GF-D8 (cell line): ENCODE data around the gene PIGO.

Experiments used
- DNase-seq: peaks from one replicate; lab custom pipeline; 2025; lab: John Stamatoyannopoulos, UW

PIGO gene

DNA sequence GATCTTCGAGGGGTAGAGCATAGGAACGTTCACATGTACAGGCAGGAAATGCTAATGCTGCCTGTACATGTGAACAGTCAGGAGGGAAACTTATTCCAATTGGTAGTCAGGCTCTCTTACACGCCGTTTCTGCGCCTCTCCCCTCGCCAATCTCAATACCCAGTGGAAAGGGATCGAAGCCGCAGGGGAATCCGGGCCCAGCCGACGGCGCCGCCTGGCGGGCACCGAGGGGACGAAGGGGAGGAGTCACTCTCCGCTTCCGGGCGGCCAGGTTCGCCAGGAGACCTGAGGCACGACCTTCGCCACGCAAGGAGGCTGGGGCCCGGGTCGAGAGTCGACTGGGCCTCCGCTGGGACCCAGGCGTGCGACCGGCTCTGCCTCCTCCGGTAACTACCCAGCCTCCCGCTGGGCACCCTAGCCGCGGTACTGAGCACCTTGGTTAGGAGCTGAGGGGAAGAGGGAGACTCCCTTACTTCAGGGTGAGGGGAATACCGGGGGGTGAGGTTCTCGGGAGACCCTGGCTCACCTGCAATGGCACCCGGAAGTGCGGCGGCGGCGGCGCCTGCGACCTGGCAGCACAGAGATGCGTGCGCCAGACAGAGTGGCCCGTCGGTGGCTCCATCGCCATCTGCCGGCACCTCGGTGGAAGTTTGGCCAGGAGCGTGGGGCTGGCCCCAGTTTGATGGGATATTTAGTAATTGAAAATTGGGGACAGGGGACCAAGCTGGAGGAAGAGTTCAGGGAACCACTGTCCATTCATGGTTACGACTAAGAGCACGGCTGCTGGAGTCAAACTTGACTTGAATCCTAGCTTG is at the start of gene PIGO:
TSS of gene PIGO (minus strand) at position 557 of the 815 bp plus-strand sequence. CDS start 1,026 bp downstream, outside the sequence.
- peak; percentile 62 for DNase-seq

- DNase-seq = no peak
Measured at GRCh38 chr9:35142037-35142436, 45.6 kb upstream of the PIGO start.

- no peak for DNase-seq
Measured at GRCh38 chr9:35140093-35140492, 43.7 kb upstream of the PIGO start.

DNA sequence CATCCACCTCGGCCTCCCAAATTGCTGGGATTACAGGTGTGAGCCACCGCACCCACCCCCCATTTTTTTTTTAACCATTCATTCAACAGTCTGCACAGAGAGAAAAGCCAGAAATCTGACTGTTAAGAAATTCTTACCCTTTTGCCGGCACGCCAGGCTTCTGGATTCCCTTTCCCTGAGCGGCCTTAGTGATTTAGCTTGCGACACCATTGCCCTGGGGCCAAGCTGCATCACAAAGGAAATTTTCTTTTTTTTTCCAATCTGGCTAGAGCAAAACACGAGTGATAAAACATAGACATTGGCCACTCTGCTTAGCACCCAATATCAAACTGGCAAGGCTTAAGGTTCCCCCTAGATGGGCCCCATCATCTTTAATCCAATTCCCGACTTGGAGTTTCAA is 40.5 kb upstream of the PIGO start:
- no peak for DNase-seq

DNA sequence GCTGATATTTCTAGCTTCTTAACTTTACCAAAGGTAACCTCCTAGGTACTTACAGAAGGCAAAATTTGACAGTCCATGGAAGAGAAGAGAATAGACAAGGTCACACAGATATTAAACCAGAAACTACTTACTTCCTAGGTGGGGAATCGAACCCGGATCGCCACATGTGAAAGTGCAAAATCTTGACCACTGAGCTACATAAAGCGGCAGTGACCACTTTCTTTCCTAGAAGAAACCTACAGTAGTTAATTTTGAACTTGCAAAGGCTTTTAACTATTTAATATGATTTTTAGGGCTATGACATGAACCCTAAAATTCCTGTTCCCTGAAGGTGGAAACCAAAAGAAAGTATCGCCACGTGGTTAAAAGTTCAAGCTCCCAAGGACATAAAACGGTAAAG is 39.6 kb upstream of the PIGO start:
- no peak for DNase-seq

GRCh38 chr9:35134920-35135319 is 38.5 kb upstream of the PIGO start:
- no peak for DNase-seq

GRCh38 chr9:35116898-35117551 is 20.6 kb upstream of the PIGO start:
- DNase-seq = peak; percentile 63

GRCh38 chr9:35116539-35116897 is 20.1 kb upstream of the PIGO start:
- no peak for DNase-seq

GRCh38 chr9:35115680-35116538 is 19.5 kb upstream of the PIGO start, which contains the start of gene ATOSB:
TSS of gene ATOSB (minus strand) at chr9:35115862. CDS start at chr9:35108274, 7,588 bp downstream.
- peak; percentile 89 for DNase-seq

GRCh38 chr9:35114840-35115628 is 18.6 kb upstream of the PIGO start:
- DNase-seq = peak; percentile 78

- DNase-seq = peak; percentile 58
Measured at GRCh38 chr9:35114113-35114839, 17.9 kb upstream of the PIGO start.

GRCh38 chr9:35112257-35113020 is 16.0 kb upstream of the PIGO start:
- no peak for DNase-seq

DNA sequence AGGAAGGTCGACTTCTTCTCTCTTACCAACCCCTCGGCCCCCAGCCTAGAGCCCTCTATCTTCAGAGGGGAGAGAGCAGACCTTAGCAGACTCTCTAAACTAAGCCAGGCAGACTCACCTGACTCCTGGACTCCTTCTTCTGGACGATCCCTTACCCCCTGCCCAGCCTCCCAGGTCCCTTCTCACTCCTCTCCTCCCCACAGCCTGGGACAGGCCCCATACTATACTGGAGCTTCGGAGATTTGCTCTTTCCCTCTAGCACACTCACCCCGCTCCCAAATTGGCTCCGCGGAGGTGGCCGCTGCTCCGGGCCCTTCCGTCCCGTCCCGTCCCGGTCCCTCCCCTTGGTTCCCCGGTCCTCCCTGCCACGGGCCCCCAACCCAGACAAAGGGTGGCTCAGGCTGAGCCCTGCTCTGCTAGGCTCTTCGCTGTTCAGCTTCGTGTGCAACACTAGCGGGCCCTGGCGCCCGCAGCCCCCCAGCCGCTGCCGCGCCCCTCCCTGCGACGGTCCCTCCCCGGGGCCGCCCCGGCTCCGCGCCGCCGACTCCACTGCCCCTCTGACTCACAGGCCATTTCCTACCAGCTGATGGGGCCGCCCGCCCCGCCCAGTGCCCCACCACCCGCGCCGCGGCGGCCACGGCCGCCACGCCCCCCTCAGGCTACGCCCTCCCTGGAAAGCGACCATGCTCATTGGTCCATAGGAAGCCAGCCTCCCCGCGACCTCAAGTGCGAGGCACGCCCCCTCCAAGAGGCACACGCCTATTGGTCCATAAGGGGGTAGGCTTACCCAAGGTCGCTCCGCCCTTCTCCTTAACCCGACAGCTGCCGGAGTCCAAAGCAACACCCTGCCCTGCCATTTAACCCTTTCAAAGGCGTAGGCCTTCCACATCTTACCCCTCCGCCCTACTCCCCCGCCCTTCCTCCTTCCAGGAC is 14.9 kb upstream of the PIGO start:
- peak; percentile 87 for DNase-seq

GRCh38 chr9:35110327-35110761 is 14.0 kb upstream of the PIGO start:
- DNase-seq = no peak

GRCh38 chr9:35108946-35109575 is 12.7 kb upstream of the PIGO start:
- peak; percentile 78 for DNase-seq

GRCh38 chr9:35108461-35108860 is 12.1 kb upstream of the PIGO start:
- no peak for DNase-seq

DNA sequence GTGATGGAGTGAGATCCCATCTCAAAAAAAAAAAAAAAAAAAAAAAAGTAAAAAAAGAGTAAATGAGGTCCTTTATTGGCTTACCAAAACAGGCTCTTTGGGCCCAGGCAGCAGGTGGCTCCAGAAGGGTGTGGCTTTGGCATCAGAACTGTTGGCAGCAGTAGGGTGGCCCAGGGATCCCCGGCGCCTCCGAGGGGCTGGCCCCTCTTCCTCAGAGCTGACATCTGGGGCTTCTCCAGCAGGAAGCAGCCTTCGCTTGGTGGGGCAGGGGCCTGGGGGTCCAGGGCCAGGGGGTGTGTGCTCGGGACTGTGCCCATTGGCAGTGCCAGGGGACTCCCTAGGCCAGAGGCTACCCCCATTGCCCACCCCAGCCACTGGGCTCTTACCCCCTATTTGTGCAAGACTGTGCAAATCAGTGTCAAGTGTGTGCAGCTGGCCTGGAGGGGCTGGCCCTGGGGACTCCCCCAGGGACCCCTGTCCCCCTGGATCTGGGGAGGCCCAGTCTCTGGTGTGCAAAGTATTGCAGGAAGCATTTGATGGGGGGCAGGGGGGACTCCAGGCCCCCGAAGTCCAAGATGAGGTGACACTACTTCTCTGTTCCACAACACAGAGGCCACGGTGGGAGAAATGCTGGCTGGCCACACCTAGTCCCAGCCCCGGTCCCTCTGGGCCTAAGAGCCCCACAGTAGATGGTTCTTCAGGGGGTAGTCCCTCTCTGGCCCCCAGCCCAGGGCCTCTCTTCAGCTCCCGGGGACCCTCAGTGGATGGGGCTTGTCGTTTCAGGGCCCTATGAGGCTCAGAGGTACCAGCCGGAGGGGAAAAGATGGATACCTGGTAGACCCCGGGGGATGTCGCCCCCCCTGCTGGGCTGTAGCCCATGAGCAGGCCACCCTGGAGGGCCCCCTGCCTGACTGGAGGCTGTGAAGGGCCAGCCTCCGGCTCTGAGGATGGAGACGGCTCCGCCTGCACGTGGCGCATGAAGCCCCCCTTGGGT is 11.2 kb upstream of the PIGO start:
- DNase-seq = no peak
